Ectodermal cell (in vitro differentiated cells): ENCODE measurements around the gene MASP1.
"Not testable (repeated sequence)": the region's sequence is repeated elsewhere in the genome, so short reads cannot be mapped to it uniquely, and the experiment has no call there.

ENCODE experiments used
- H3K27ac ChIP-seq: 2 replicates; pipeline ENCODE4 v1.7.0; 2013; ENCODE audit warnings: mild to moderate bottlenecking, low read depth, low read length; ENCODE audit not compliant: insufficient read depth, poor library complexity, severe bottlenecking
- H3K27me3 ChIP-seq: 2 replicates; pipeline ENCODE4 v1.7.0; 2013; ENCODE audit warnings: mild to moderate bottlenecking, low read length; ENCODE audit not compliant: insufficient read depth, control insufficient read depth, poor library complexity, severe bottlenecking
- H3K36me3 ChIP-seq: one replicate; pipeline ENCODE4 v1.7.0; 2013; ENCODE audit warnings: low read length; ENCODE audit not compliant: control insufficient read depth, insufficient read depth
- H3K4me1 ChIP-seq: one replicate; pipeline ENCODE4 v1.7.0; 2013; ENCODE audit warnings: low read length; ENCODE audit not compliant: control insufficient read depth, insufficient read depth
- H3K4me3 ChIP-seq: 2 replicates; pipeline ENCODE4 v1.7.0; 2013; ENCODE audit warnings: low read depth, low read length, control low read depth; ENCODE audit not compliant: insufficient read depth
- H3K9me3 ChIP-seq: 2 replicates; pipeline ENCODE4 v1.7.0; 2013; ENCODE audit warnings: mild to moderate bottlenecking, low read length, moderate library complexity; ENCODE audit not compliant: control insufficient read depth
- WGBS, 2 experiments: methylation state at CpG; one replicate each; pipeline ENCODE4 v1.1.7; 2013; ENCODE audit warnings: missing lambda C conversion rate in 2 of 2; 5-methylcytosine and 5-hydroxymethylcytosine counted together

Gene MASP1

GRCh38 chr3:187211532-187212195, 79.9 kb downstream of the MASP1 start:
- no peaks in the 10 kb centered on the region for H3K9me3 ChIP-seq
- no peaks in the 10 kb centered on the region for H3K27me3 ChIP-seq
- peaks cover 16% of the 10 kb centered on the region for H3K4me1 ChIP-seq
- WGBS, 2 experiments, result 93 to 97% methylated on average over 3 of the region's 3 CpGs
- no peak overlapping the region for H3K4me3 ChIP-seq
- no peak overlapping the region for H3K27ac ChIP-seq
- H3K36me3 ChIP-seq, result no peaks in the 10 kb centered on the region

- H3K9me3 ChIP-seq, result no peaks in the 10 kb centered on the region
- WGBS, 2 experiments, result 59 to 69% methylated on average over 5 of the region's 6 CpGs
- no peaks in the 10 kb centered on the region for H3K27me3 ChIP-seq
- H3K27ac ChIP-seq, result no peak overlapping the region
- no peak overlapping the region for H3K4me3 ChIP-seq
- peaks cover 16% of the 10 kb centered on the region for H3K4me1 ChIP-seq
- H3K36me3 ChIP-seq, result no peaks in the 10 kb centered on the region
Measured at GRCh38 chr3:187210545-187211327, 80.8 kb downstream of the MASP1 start.

- 80 to 90% methylated on average over 1 of the region's 1 CpG for WGBS, 2 experiments
- no peak overlapping the region for H3K27ac ChIP-seq
- H3K9me3 ChIP-seq, result no peaks in the 10 kb centered on the region
- no peaks in the 10 kb centered on the region for H3K36me3 ChIP-seq
- H3K27me3 ChIP-seq, result no peaks in the 10 kb centered on the region
- H3K4me3 ChIP-seq, result no peak overlapping the region
- H3K4me1 ChIP-seq, result peaks cover 16% of the 10 kb centered on the region
Measured at GRCh38 chr3:187210091-187210490, 81.4 kb downstream of the MASP1 start.

DNA sequence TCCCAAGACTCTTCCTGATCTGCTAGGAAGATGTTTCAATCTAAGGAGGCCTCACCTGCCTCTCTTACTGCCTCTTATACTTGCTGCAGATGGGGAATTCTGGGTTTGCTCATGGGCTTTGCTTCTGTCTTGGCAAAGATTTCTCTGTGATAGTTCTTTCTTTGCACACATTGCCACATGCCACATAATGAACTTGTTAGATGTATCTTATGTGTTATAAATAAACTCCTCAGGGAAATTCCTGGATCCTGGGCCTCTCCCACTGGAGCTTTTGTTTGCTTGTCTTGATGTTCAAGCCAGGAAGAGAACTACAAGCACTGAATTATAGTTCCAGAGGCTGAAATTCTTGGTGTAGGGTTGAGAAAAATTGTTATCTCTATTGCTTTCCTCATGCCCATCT, 82.0 kb downstream of the MASP1 start:
- no peaks in the 10 kb centered on the region for H3K9me3 ChIP-seq
- H3K27me3 ChIP-seq, result no peaks in the 10 kb centered on the region
- H3K4me3 ChIP-seq, result no peak overlapping the region
- no peaks in the 10 kb centered on the region for H3K36me3 ChIP-seq
- H3K27ac ChIP-seq, result no peak overlapping the region
- peaks cover 16% of the 10 kb centered on the region for H3K4me1 ChIP-seq

DNA sequence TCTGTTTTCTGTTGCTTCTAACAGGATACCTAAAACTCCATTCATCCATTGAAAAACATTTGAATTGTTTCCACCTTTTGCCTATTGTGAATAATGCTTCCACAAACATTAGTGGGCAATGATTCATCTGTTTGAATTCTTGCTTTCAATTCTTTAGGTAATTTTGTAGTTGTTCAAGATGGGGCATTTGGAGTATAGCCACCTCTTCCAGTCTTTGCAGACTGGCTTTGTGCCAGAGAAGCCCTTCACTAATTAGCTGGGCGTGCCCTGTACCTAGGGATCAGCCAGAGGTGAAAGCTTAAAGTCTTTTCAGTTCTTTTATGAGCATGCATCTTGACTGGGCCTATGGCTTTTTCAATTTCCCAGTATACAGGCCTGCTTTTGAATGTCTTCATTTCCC, 83.4 kb downstream of the MASP1 start:
- Histone ChIP-seq H3K4me3 (no peak overlapping the region), H3K27ac (no peak overlapping the region), H3K27me3 (no peaks in the 10 kb centered on the region), H3K36me3 (no peaks in the 10 kb centered on the region), H3K9me3 (no peaks in the 10 kb centered on the region), H3K4me1 (peaks cover 16% of the 10 kb centered on the region)
- WGBS, 2 experiments, result 88 to 93% methylated on average over 1 of the region's 1 CpG

DNA sequence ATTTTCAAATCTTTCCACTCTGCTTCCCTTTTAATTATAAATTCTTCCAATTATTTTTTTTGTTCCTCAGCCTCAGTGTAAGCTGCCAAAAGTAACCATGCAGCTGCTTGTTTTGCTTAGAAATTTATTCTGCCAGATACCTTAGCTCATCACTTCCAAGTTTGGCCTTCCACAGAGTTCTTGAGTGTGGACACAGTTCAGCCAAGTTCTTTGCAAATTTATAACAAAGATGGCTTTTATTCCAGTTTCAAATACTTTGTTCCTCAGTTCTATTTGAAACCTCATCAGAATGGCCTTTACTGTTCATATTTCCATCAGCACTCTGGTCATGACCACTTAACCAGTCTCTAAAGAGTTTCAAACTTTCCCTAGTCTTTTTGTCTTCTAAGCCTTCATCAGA, 83.9 kb downstream of the MASP1 start:
- Histone ChIP-seq H3K4me1 (peaks cover 16% of the 10 kb centered on the region), H3K9me3 (no peaks in the 10 kb centered on the region), H3K36me3 (no peaks in the 10 kb centered on the region), H3K4me3 (no peak overlapping the region), H3K27ac (no peak overlapping the region), H3K27me3 (no peaks in the 10 kb centered on the region)

DNA sequence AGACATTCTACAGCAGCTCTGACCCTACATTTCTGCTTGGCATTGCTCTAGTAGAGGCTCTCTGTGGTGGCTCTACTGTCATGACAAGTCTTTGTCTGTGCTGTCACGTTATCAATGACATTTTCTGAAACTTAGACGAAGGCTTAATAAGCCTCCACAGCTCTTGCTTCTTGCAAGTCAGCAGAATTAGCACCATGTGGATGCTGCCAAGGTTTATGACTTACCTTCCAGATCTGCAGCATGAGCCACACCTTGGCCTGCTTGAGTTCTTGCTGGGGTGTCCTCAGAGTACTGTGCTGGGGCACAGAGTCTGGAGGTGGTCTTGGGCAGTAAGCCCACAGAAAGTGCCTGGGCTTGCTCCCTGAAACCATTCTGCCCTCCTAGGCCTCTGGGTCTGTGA, 84.5 kb downstream of the MASP1 start:
- H3K9me3 ChIP-seq, result no peaks in the 10 kb centered on the region
- peaks cover 16% of the 10 kb centered on the region for H3K4me1 ChIP-seq
- H3K27ac ChIP-seq, result no peak overlapping the region
- H3K36me3 ChIP-seq, result no peaks in the 10 kb centered on the region
- H3K4me3 ChIP-seq, result no peak overlapping the region
- no peaks in the 10 kb centered on the region for H3K27me3 ChIP-seq
- WGBS, 2 experiments, result 93% methylated on average over 2 of the region's 2 CpGs

- 100% methylated on average over 1 of the region's 2 CpGs; no CpG with 5 or more reads in 1 of the 2 experiments for WGBS, 2 experiments
- H3K27ac ChIP-seq, result no peak overlapping the region
- peaks cover 12% of the 10 kb centered on the region for H3K4me1 ChIP-seq
- no peaks in the 10 kb centered on the region for H3K36me3 ChIP-seq
- no peak overlapping the region for H3K4me3 ChIP-seq
- no peaks in the 10 kb centered on the region for H3K27me3 ChIP-seq
- H3K9me3 ChIP-seq, result no peaks in the 10 kb centered on the region
Measured at GRCh38 chr3:187205683-187206082, 85.9 kb downstream of the MASP1 start.

DNA sequence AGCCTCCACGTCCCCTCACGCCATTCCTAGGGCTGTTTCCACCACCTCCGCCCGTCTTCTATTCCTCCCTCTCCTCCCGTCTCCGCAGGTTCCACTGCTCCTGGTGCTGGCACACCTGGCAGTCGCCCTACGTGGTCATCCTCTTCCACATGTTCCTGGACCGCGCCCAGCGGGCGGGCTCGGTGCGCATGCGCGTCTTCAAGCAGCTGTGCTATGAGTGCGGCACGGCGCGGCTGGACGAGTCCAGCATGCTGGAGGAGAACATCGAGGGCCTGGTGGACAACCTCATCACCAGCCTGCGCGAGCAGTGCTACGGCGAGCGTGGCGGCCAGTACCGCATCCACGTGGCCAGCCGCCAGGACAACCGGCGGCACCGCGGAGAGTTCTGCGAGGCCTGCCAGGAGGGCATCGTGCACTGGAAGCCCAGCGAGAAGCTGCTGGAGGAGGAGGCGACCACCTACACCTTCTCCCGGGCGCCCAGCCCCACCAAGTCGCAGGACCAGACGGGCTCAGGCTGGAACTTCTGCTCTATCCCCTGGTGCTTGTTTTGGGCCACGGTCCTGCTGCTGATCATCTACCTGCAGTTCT, 92.0 kb downstream of the MASP1 start:
- not testable (repeated sequence) for H3K36me3 ChIP-seq, H3K4me3 ChIP-seq, H3K27me3 ChIP-seq, H3K4me1 ChIP-seq, H3K27ac ChIP-seq, H3K9me3 ChIP-seq
- 96 to 97% methylated on average over 41 of the region's 44 CpGs for WGBS, 2 experiments

GRCh38 chr3:187198490-187198889, 93.0 kb downstream of the MASP1 start:
- WGBS, 2 experiments, result 92 to 94% methylated on average over 4 of the region's 4 CpGs
- no peak overlapping the region for H3K27ac ChIP-seq
- H3K4me1 ChIP-seq, result no peaks in the 10 kb centered on the region
- H3K4me3 ChIP-seq, result no peak overlapping the region
- no peaks in the 10 kb centered on the region for H3K36me3 ChIP-seq
- H3K9me3 ChIP-seq, result no peaks in the 10 kb centered on the region
- H3K27me3 ChIP-seq, result no peaks in the 10 kb centered on the region
